T-helper 2 cell treated with Interferon-gamma antibody and Interleukin-4, amounts not matched to agents 100 ng/mL and 5 ng/mL, for 36 hours (primary cell): ENCODE measurements around the gene TAS2R9. TPM values are rescaled to one million over a fixed set of nuclear protein-coding genes. Genes with fewer than 3 reads are reported as not detected.

Experiments
- total RNA-seq: library from RNA; stranded (reverse); gene quantifications from 2 replicates; pipeline ENCODE4 v1.2.3, GENCODE V29; 2022

TAS2R9 gene
- total RNA-seq, 1 donor from 2014 or later, result not detected

Other genes starting within 250 kb of the TAS2R9 start
- 54.7 and 56.4 TPM in 2 replicates for gene MAGOHB, start 196.6 kb downstream of the TAS2R9 start, total RNA-seq
- 0.32 and 1.7 TPM in 2 replicates for gene STYK1, start 136.1 kb downstream of the TAS2R9 start, total RNA-seq
- gene YBX3, start 86.8 kb downstream of the TAS2R9 start, total RNA-seq, result 57.9 and 60.7 TPM in 2 replicates
- gene TAS2R7, start 7.5 kb downstream of the TAS2R9 start, total RNA-seq, result not detected in 2 replicates
- gene TAS2R8, start 2.9 kb downstream of the TAS2R9 start, total RNA-seq, result not detected in 2 replicates
- gene TAS2R10, start 16.2 kb upstream of the TAS2R9 start, total RNA-seq, result 1.1 and 1.3 TPM in 2 replicates
- 2.5 and 3.7 TPM in 2 replicates for gene PRR4, start 39.3 kb upstream of the TAS2R9 start, total RNA-seq
- gene PRH1, start 74.1 kb upstream of the TAS2R9 start, total RNA-seq, result 18.0 and 20.7 TPM in 2 replicates
- gene TAS2R13, start 99.4 kb upstream of the TAS2R9 start, total RNA-seq, result 1.4 and 1.7 TPM in 2 replicates
- gene PRH2, start 119.1 kb upstream of the TAS2R9 start, total RNA-seq, result not detected in 2 replicates
- gene TAS2R14, start 129.1 kb upstream of the TAS2R9 start, total RNA-seq, result 3.2 and 4.1 TPM in 2 replicates
- gene TAS2R50, start 176.7 kb upstream of the TAS2R9 start, total RNA-seq, result 1.6 and 2.0 TPM in 2 replicates
- 2.3 and 2.9 TPM in 2 replicates for gene TAS2R20, start 188.1 kb upstream of the TAS2R9 start, total RNA-seq
- 3.1 and 3.5 TPM in 2 replicates for gene TAS2R19, start 212.5 kb upstream of the TAS2R9 start, total RNA-seq
- 3.9 and 4.2 TPM in 2 replicates for gene TAS2R31, start 221.2 kb upstream of the TAS2R9 start, total RNA-seq